Breast epithelium (tissue), 3 donors: ENCODE results near the gene KIT.

Source experiments
- POLR2A ChIP-seq: fragments of 450-650 bp; IDR thresholded peaks from one replicate; pipeline ENCODE4 v1.6.1; 2016; ENCODE audit warnings: antibody characterized with exemption, mild to moderate bottlenecking, moderate library complexity
- POLR2AphosphoS5 ChIP-seq, 3 donors: sonication (generic); formaldehyde crosslinking; IDR thresholded peaks; one replicate each; pipeline ENCODE4 v1.6.1; 2017; ENCODE audit warnings: antibody characterized with exemption in 3 of 3
- TF ChIP-seq, protein P1 (sequence below), 3 donors: fragments of 450-650 bp; IDR thresholded peaks; one replicate each; pipeline ENCODE4 v1.5.1; 2016 to 2017; ENCODE audit warnings: antibody characterized with exemption in 3 of 3, mild to moderate bottlenecking in 3 of 3, moderate library complexity in 3 of 3

DNA sequence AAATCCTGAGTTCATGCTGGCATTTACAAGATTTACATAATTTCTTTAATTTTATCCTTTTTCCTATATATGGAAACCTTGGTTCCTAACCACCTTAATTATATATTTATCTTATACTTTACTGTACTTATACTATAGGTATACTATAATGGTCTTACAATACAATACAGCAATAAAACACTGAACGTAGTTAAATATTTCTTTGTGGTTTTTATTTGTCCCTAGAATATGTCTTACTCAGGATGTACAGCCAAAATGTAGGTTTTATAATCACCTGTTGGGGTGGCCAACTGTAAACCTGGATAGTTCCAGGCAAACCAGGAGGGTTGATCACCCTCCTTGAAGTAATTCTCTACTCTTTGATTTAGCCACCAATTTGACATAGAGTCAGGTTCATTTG is 48.4 kb upstream of the KIT start:
- TF ChIP-seq, protein P1, sequence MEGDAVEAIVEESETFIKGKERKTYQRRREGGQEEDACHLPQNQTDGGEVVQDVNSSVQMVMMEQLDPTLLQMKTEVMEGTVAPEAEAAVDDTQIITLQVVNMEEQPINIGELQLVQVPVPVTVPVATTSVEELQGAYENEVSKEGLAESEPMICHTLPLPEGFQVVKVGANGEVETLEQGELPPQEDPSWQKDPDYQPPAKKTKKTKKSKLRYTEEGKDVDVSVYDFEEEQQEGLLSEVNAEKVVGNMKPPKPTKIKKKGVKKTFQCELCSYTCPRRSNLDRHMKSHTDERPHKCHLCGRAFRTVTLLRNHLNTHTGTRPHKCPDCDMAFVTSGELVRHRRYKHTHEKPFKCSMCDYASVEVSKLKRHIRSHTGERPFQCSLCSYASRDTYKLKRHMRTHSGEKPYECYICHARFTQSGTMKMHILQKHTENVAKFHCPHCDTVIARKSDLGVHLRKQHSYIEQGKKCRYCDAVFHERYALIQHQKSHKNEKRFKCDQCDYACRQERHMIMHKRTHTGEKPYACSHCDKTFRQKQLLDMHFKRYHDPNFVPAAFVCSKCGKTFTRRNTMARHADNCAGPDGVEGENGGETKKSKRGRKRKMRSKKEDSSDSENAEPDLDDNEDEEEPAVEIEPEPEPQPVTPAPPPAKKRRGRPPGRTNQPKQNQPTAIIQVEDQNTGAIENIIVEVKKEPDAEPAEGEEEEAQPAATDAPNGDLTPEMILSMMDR (IDR thresholded peaks at IDR 0.05): no peak
- TF ChIP-seq POLR2AphosphoS5 (IDR thresholded peaks at IDR 0.05) (no peak), POLR2A (no peak)
